HEK293 (cell line): Measurements from ENCODE around the gene TTLL1.

Source experiments
- CTCF ChIA-PET: fragments of 350-600 bp; formaldehyde crosslinking; extraction: SDS; loops from one replicate; lab custom pipeline; 2021; ENCODE audit warnings: antibody characterized with exemption; lab: Yijun Ruan, JAX
- POLR2A ChIA-PET: fragments of 300-600 bp; formaldehyde crosslinking; extraction: SDS; loops from one replicate; lab custom pipeline; 2020; ENCODE audit warnings: antibody characterized with exemption, inconsistent platforms; lab: Yijun Ruan, JAX
- H3K27ac ChIP-seq: fragments of 200-500 bp; sonication (Bioruptor generic); 2 replicates; pipeline ENCODE4 v1.5.1; 2014; ENCODE audit warnings: low read depth, low read length, control low read depth, inconsistent platforms; ENCODE audit errors: extremely low read depth
- H3K36me3 ChIP-seq, 2 experiments: fragments of 200-500 bp in 1 of 2; sonication (Bioruptor generic) in 1 of 2; 1 replicate in 1 of 2; 2 replicates in 1 of 2; pipeline ENCODE4 v1.5.1; 2014 to 2017; ENCODE audit warnings: inconsistent platforms in 2 of 2, low read length in 2 of 2; ENCODE audit not compliant: control insufficient read depth in 2 of 2, insufficient read depth in 1 of 2
- H3K4me1 ChIP-seq: fragments of 200-500 bp; sonication (Bioruptor generic); 2 replicates; pipeline ENCODE4 v1.5.1; 2014; ENCODE audit warnings: mild to moderate bottlenecking, low read length, inconsistent platforms; ENCODE audit not compliant: control insufficient read depth, insufficient read depth
- H3K4me3 ChIP-seq: 2 replicates; pipeline ENCODE4 v1.5.1; 2011; ENCODE audit warnings: low read depth, mild to moderate bottlenecking, control low read depth, low read length, moderate library complexity
- H3K9me3 ChIP-seq: fragments of 200-500 bp; sonication (Bioruptor generic); 2 replicates; pipeline ENCODE4 v1.5.1; 2014; ENCODE audit warnings: low read depth, low read length, inconsistent platforms; ENCODE audit not compliant: control insufficient read depth, insufficient read depth
- EGR2 ChIP-seq: fragments of 450-650 bp; formaldehyde crosslinking; IDR thresholded peaks from 2 replicates; pipeline ENCODE4 v1.5.1; 2016; ENCODE audit warnings: low read depth, missing biosample characterization, missing genetic modification characterization
- HOXD13 ChIP-seq: sonication (generic); formaldehyde crosslinking; IDR thresholded peaks from 2 replicates; pipeline ENCODE4 v1.8.0; 2022; ENCODE audit warnings: missing genetic modification reagents, borderline replicate concordance
- IKZF3 ChIP-seq: fragments of 450-650 bp; IDR thresholded peaks from 2 replicates; pipeline ENCODE4 v1.5.0; 2018; ENCODE audit warnings: missing biosample characterization, mild to moderate bottlenecking, missing genetic modification characterization, moderate library complexity
- MEIS1 ChIP-seq: sonication (generic); formaldehyde crosslinking; IDR thresholded peaks from 2 replicates; pipeline ENCODE4 v1.8.1; 2022; ENCODE audit warnings: missing genetic modification reagents, mild to moderate bottlenecking, borderline replicate concordance
- OVOL3 ChIP-seq: fragments of 450-650 bp; formaldehyde crosslinking; IDR thresholded peaks from 2 replicates; pipeline ENCODE4 v1.5.1; 2016; ENCODE audit warnings: missing biosample characterization, missing genetic modification characterization
- PRDM1 ChIP-seq: fragments of 450-650 bp; formaldehyde crosslinking; IDR thresholded peaks from 2 replicates; pipeline ENCODE4; 2016; ENCODE audit warnings: missing biosample characterization, missing genetic modification characterization
- SCRT2 ChIP-seq: fragments of 450-650 bp; formaldehyde crosslinking; IDR thresholded peaks from 2 replicates; pipeline ENCODE4 v1.5.1; 2016; ENCODE audit warnings: missing biosample characterization, missing genetic modification characterization
- SP7 ChIP-seq: fragments of 450-650 bp; formaldehyde crosslinking; IDR thresholded peaks from 2 replicates; pipeline ENCODE4 v1.5.1; 2016; ENCODE audit warnings: missing biosample characterization, missing genetic modification characterization
- TRIM28 ChIP-seq: IDR thresholded peaks from 2 replicates; pipeline ENCODE4 v1.6.1; 2011; ENCODE audit warnings: low read length, control low read depth, borderline replicate concordance
- ZBTB17 ChIP-seq: fragments of 450-650 bp; formaldehyde crosslinking; IDR thresholded peaks from 2 replicates; pipeline ENCODE4 v1.5.1; 2016; ENCODE audit warnings: missing biosample characterization, missing genetic modification characterization
- ZIC2 ChIP-seq: fragments of 450-650 bp; formaldehyde crosslinking; IDR thresholded peaks from 2 replicates; pipeline ENCODE4 v1.5.1; 2016; ENCODE audit warnings: missing biosample characterization, missing genetic modification characterization
- ZNF133 ChIP-seq: fragments of 450-650 bp; formaldehyde crosslinking; IDR thresholded peaks from 2 replicates; pipeline ENCODE4 v1.5.1; 2016; ENCODE audit warnings: missing biosample characterization, missing genetic modification characterization
- ZNF19 ChIP-seq: fragments of 450-650 bp; formaldehyde crosslinking; IDR thresholded peaks from 2 replicates; pipeline ENCODE4; 2016; ENCODE audit warnings: missing biosample characterization, missing genetic modification characterization, low read depth
- ZNF221 ChIP-seq: fragments of 450-650 bp; formaldehyde crosslinking; IDR thresholded peaks from 2 replicates; pipeline ENCODE4 v1.5.1; 2017; ENCODE audit warnings: missing biosample characterization, missing genetic modification characterization, borderline replicate concordance
- ZNF23 ChIP-seq: fragments of 450-650 bp; formaldehyde crosslinking; IDR thresholded peaks from 2 replicates; pipeline ENCODE4 v1.5.1; 2016; ENCODE audit warnings: missing biosample characterization, missing genetic modification characterization, borderline replicate concordance
- ZNF24 ChIP-seq: fragments of 450-650 bp; formaldehyde crosslinking; IDR thresholded peaks from 2 replicates; pipeline ENCODE4 v1.5.1; 2016; ENCODE audit warnings: missing biosample characterization, missing genetic modification characterization
- ZNF335 ChIP-seq: fragments of 450-650 bp; formaldehyde crosslinking; conservative IDR thresholded peaks from 2 replicates; pipeline ENCODE4 v1.5.1; 2016; ENCODE audit warnings: missing biosample characterization, missing genetic modification characterization
- ZNF341 ChIP-seq: fragments of 450-650 bp; formaldehyde crosslinking; IDR thresholded peaks from 2 replicates; pipeline ENCODE4; 2016; ENCODE audit warnings: low read depth, missing biosample characterization, missing genetic modification characterization
- ZNF394 ChIP-seq: fragments of 450-650 bp; formaldehyde crosslinking; IDR thresholded peaks from 2 replicates; pipeline ENCODE4 v1.5.1; 2016; ENCODE audit warnings: missing biosample characterization, missing genetic modification characterization, mild to moderate bottlenecking, moderate library complexity, borderline replicate concordance
- ZNF433 ChIP-seq: fragments of 450-650 bp; formaldehyde crosslinking; IDR thresholded peaks from 2 replicates; pipeline ENCODE4 v1.5.1; 2016; ENCODE audit warnings: missing biosample characterization, missing genetic modification characterization, low read depth
- ZNF488 ChIP-seq: fragments of 450-650 bp; formaldehyde crosslinking; IDR thresholded peaks from 2 replicates; pipeline ENCODE4 v1.5.1; 2016; ENCODE audit warnings: missing biosample characterization, missing genetic modification characterization
- ZNF560 ChIP-seq: fragments of 450-650 bp; formaldehyde crosslinking; IDR thresholded peaks from 2 replicates; pipeline ENCODE4 v1.5.1; 2017; ENCODE audit warnings: missing biosample characterization, missing genetic modification characterization, borderline replicate concordance
- ZNF747 ChIP-seq: fragments of 450-650 bp; formaldehyde crosslinking; IDR thresholded peaks from 2 replicates; pipeline ENCODE4 v1.5.1; 2016; ENCODE audit warnings: missing biosample characterization, missing genetic modification characterization
- ZNF777 ChIP-seq: fragments of 450-650 bp; formaldehyde crosslinking; IDR thresholded peaks from 2 replicates; pipeline ENCODE4 v1.5.1; 2017; ENCODE audit warnings: missing biosample characterization, missing genetic modification characterization, borderline replicate concordance
- ZNF791 ChIP-seq: fragments of 450-650 bp; formaldehyde crosslinking; IDR thresholded peaks from 2 replicates; pipeline ENCODE4 v1.5.1; 2016; ENCODE audit warnings: missing biosample characterization, missing genetic modification characterization
- ZNF792 ChIP-seq: fragments of 450-650 bp; formaldehyde crosslinking; IDR thresholded peaks from 2 replicates; pipeline ENCODE4 v1.5.1; 2016; ENCODE audit warnings: missing biosample characterization, missing genetic modification characterization
- TF ChIP-seq, protein P1 (sequence below): fragments of 450-650 bp; formaldehyde crosslinking; IDR thresholded peaks from 2 replicates; pipeline ENCODE4 v1.5.1; 2016; ENCODE audit warnings: missing biosample characterization, missing genetic modification characterization, borderline replicate concordance
- TF ChIP-seq, protein P2 (sequence below): fragments of 450-650 bp; formaldehyde crosslinking; IDR thresholded peaks from 2 replicates; pipeline ENCODE4 v1.5.1; 2016; ENCODE audit warnings: missing biosample characterization, missing genetic modification characterization, low read depth

Gene TTLL1

DNA sequence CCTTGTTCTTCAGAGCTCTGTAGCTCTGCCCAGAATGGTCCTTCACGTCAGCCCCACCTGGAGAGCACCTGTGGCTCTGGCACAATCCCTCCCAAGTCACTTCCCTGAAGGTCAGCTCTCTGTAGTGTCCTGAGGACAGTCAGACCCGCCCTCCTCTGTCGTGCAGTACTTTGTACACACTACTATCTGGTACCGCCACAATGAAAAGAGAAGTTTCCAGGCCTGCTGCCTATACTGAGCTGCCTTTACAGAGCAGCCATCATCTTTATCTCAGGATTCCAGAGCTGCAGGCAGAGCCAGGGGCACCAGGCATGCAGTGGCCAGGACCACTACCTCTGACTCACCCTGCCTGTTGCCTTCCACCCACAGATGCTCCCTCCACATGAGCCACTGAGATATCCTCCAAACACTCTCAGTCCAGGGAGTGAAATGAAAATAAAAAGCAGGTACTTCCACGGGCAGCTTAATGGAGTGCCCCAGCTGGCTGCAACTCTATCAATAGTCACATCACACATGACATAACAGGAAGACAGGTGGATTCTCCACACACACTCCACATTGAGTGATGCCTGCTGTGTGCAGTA is 81.6 kb downstream of the TTLL1 start:
- no peaks in the 10 kb centered on the region for H3K9me3 ChIP-seq
- H3K36me3 ChIP-seq, result no peaks in the 10 kb centered on the region
- no peak for TF ChIP-seq OVOL3 (tag by site-specific recombination)
- no peak for TF ChIP-seq ZNF747
- no peak for TF ChIP-seq ZNF777 (tag by site-specific recombination)
- no peak for TF ChIP-seq ZNF341 (tag by site-specific recombination)
- TF ChIP-seq ZNF792, result no peak
- no peak for TF ChIP-seq ZNF433
- peak; percentile 90 for TF ChIP-seq ZNF335 (tag by site-specific recombination)
- no peak for TF ChIP-seq TRIM28
- no peak for TF ChIP-seq ZNF560 (tag by site-specific recombination)
- no peak for TF ChIP-seq ZNF24 (tag by site-specific recombination)
- TF ChIP-seq HOXD13, result no peak
- TF ChIP-seq SCRT2 (tag by site-specific recombination), result peak; percentile 94
- no peak for TF ChIP-seq ZNF221 (tag by site-specific recombination)
- TF ChIP-seq ZIC2 (tag by site-specific recombination), result 0 out of 2 replicates have a peak, but pooled peaks have one; percentile 32
- no peak for TF ChIP-seq IKZF3 (tag by site-specific recombination)
- TF ChIP-seq ZNF394 (tag by site-specific recombination), result peak; percentile 16; the same call in 1 of the 2 replicates
- TF ChIP-seq EGR2 (tag by site-specific recombination), result peak; percentile 25; the same call in 1 of the 2 replicates
- TF ChIP-seq ZNF133 (tag by site-specific recombination), result no peak
- TF ChIP-seq PRDM1 (tag by site-specific recombination), result 0 out of 2 replicates have a peak, but pooled peaks have one; percentile 11
- TF ChIP-seq ZNF791 (tag by site-specific recombination), result no peak
- no peak for TF ChIP-seq ZNF19 (tag by site-specific recombination)
- TF ChIP-seq, protein P1, sequence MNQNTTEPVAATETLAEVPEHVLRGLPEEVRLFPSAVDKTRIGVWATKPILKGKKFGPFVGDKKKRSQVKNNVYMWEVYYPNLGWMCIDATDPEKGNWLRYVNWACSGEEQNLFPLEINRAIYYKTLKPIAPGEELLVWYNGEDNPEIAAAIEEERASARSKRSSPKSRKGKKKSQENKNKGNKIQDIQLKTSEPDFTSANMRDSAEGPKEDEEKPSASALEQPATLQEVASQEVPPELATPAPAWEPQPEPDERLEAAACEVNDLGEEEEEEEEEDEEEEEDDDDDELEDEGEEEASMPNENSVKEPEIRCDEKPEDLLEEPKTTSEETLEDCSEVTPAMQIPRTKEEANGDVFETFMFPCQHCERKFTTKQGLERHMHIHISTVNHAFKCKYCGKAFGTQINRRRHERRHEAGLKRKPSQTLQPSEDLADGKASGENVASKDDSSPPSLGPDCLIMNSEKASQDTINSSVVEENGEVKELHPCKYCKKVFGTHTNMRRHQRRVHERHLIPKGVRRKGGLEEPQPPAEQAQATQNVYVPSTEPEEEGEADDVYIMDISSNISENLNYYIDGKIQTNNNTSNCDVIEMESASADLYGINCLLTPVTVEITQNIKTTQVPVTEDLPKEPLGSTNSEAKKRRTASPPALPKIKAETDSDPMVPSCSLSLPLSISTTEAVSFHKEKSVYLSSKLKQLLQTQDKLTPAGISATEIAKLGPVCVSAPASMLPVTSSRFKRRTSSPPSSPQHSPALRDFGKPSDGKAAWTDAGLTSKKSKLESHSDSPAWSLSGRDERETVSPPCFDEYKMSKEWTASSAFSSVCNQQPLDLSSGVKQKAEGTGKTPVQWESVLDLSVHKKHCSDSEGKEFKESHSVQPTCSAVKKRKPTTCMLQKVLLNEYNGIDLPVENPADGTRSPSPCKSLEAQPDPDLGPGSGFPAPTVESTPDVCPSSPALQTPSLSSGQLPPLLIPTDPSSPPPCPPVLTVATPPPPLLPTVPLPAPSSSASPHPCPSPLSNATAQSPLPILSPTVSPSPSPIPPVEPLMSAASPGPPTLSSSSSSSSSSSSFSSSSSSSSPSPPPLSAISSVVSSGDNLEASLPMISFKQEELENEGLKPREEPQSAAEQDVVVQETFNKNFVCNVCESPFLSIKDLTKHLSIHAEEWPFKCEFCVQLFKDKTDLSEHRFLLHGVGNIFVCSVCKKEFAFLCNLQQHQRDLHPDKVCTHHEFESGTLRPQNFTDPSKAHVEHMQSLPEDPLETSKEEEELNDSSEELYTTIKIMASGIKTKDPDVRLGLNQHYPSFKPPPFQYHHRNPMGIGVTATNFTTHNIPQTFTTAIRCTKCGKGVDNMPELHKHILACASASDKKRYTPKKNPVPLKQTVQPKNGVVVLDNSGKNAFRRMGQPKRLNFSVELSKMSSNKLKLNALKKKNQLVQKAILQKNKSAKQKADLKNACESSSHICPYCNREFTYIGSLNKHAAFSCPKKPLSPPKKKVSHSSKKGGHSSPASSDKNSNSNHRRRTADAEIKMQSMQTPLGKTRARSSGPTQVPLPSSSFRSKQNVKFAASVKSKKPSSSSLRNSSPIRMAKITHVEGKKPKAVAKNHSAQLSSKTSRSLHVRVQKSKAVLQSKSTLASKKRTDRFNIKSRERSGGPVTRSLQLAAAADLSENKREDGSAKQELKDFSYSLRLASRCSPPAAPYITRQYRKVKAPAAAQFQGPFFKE (tag by site-specific recombination), result no peak
- no peak for TF ChIP-seq ZNF488 (tag by site-specific recombination)
- TF ChIP-seq ZNF23 (tag by site-specific recombination), result no peak
- peak; percentile 27; the same call in 1 of the 2 replicates for TF ChIP-seq ZBTB17 (tag by site-specific recombination)
- TF ChIP-seq MEIS1, result no peak
- TF ChIP-seq SP7 (tag by site-specific recombination), result no peak
- TF ChIP-seq, protein P2, sequence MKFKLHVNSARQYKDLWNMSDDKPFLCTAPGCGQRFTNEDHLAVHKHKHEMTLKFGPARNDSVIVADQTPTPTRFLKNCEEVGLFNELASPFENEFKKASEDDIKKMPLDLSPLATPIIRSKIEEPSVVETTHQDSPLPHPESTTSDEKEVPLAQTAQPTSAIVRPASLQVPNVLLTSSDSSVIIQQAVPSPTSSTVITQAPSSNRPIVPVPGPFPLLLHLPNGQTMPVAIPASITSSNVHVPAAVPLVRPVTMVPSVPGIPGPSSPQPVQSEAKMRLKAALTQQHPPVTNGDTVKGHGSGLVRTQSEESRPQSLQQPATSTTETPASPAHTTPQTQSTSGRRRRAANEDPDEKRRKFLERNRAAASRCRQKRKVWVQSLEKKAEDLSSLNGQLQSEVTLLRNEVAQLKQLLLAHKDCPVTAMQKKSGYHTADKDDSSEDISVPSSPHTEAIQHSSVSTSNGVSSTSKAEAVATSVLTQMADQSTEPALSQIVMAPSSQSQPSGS, result no peak
- ChIA-PET POLR2A (interaction anchor here (9.9 kb wide), 1 partner anchor 7 kb away, joined by 67 read pairs; the partner anchor contains the start of gene PACSIN2), CTCF (interaction anchor here (0.6 to 0.8 kb wide), 3 partner anchors 48 to 447 kb away, joined by 3 to 4 read pairs (median 3); no protein-coding TSS in a partner anchor)
- H3K4me3 ChIP-seq, result no peak overlapping the region
- peaks cover 16% of the 10 kb centered on the region for H3K4me1 ChIP-seq
- H3K27ac ChIP-seq, result no peak overlapping the region
